ENCODE data around the gene SLC25A21.

SLC25A21 gene

GRCh38 chr14:36683083-36683724, 489.2 kb downstream of the SLC25A21 start:
- DNase-seq, result no peak

- DNase-seq, result no peak
Observed at GRCh38 chr14:36682338-36682737, 490.1 kb downstream of the SLC25A21 start.

- DNase-seq, result no peak
Observed at GRCh38 chr14:36676236-36676635, 496.2 kb downstream of the SLC25A21 start.

- DNase-seq, result no peak
Observed at GRCh38 chr14:36675581-36675980, 496.8 kb downstream of the SLC25A21 start.

- no peak for DNase-seq
Observed at GRCh38 chr14:36674659-36675058, 497.7 kb downstream of the SLC25A21 start.

GRCh38 chr14:36672095-36672494, 500.3 kb downstream of the SLC25A21 start:
- DNase-seq, result no peak

- DNase-seq, result no peak
Observed at GRCh38 chr14:36671149-36671548, 501.3 kb downstream of the SLC25A21 start.

GRCh38 chr14:36667679-36668078, 504.7 kb downstream of the SLC25A21 start:
- DNase-seq, result no peak

GRCh38 chr14:36666416-36667206, 505.8 kb downstream of the SLC25A21 start:
- DNase-seq, result no peak

- DNase-seq, result no peak
Observed at GRCh38 chr14:36665887-36666415, 506.5 kb downstream of the SLC25A21 start.

- no peak for DNase-seq
Observed at GRCh38 chr14:36664322-36665193, 507.8 kb downstream of the SLC25A21 start.

GRCh38 chr14:36663404-36664321, 508.7 kb downstream of the SLC25A21 start:
- DNase-seq, result no peak

- DNase-seq, result peak; percentile 15
Observed at GRCh38 chr14:36662543-36663403, 509.6 kb downstream of the SLC25A21 start.

- DNase-seq, result no peak
Observed at GRCh38 chr14:36662258-36662542, 510.2 kb downstream of the SLC25A21 start.

- DNase-seq, result peak; percentile 75
Observed at GRCh38 chr14:36661506-36662257, 510.7 kb downstream of the SLC25A21 start, which contains the start of gene PAX9. TSS of gene PAX9 (plus strand) at chr14:36661860. CDS start at chr14:36662090, 230 bp downstream.

GRCh38 chr14:36660736-36661505, 511.5 kb downstream of the SLC25A21 start:
- DNase-seq, result no peak

- DNase-seq, result no peak
Observed at GRCh38 chr14:36659822-36660735, 512.3 kb downstream of the SLC25A21 start.

Data from NCI-H2227 treated with DMSO at 0.1 percent for 48 hours (cell line).